ENCODE results near the gene KRT74.

Gene KRT74

DNA sequence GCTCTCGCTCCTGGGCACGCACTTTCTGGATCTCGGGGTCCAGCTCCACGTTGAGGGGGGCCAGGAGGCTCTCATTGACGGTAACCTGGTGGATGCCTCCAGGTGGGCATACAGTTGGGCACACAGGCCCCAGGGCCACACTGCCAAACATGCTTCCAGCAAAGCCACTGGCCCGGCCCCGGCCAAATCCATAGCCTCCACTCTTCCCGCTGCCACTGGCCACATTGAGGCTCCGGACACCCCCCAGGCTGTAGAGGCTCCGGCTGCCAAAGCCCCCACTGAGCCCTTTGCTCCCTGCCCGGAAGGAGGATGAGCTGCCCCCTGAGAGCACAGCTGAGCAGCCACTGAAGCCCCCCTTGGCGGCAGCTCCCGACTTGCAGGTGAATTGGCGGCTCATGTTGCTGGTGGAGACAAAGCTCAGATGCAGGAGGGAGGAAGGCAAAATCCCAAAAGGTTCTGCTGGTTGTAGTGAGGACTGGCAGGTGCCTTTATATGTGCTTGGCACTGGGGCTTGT lies 20.9 kb downstream of the KRT74 start, which contains the start of gene KRT71:
Gene KRT71 (minus strand): TSS at position 465 of the 515 bp plus-strand sequence. CDS start 68 bp downstream, at position 397.
- Histone ChIP-seq H3K36me3 (ENCODE audit: control insufficient read depth in 2 of 2, insufficient read depth in 2 of 2, low read length in 2 of 2) (no peaks in the 10 kb centered on the region), H3K4me1 (ENCODE audit: control insufficient read depth, insufficient read depth, low read length) (no peaks in the 10 kb centered on the region), H3K27ac (ENCODE audit: low read length) (no peak within 1 kb of the TSS), H3K27me3 (ENCODE audit: control insufficient read depth in 1 of 2, insufficient read depth in 2 of 2, low read length in 2 of 2) (no peaks in the 10 kb centered on the region), H3K4me3 (ENCODE audit: low read length in 2 of 2) (no peak within 1 kb of the TSS), H3K9ac (ENCODE audit: low read length in 2 of 2) (no peak within 1 kb of the TSS), H3K9me3 (ENCODE audit: control insufficient read depth in 2 of 2, low read length in 2 of 2) (no peaks in the 10 kb centered on the region)

DNA sequence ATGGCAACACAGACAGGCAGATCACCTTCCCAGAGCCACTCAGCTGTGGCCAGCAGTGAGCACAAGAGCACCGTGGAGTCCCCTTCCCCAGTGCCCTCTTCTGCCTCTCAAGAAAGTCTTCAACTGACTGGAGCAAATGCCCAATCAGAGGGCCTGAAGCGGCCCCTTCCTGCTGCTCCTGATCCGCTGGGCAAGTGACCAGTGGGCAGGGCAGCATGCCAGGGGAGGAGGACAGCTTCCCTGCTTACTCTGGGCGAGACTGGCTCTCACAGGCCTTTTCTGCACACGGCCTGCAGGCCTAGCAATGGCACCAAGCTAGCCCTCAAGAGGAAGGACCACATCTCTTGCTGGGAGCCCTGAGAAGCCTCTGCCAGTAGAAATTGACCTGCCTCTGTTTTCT lies 21.6 kb downstream of the KRT74 start:
- Histone ChIP-seq H3K9me3 (ENCODE audit: control insufficient read depth in 2 of 2, low read length in 2 of 2) (no peaks in the 10 kb centered on the region), H3K27me3 (ENCODE audit: control insufficient read depth in 1 of 2, insufficient read depth in 2 of 2, low read length in 2 of 2) (no peaks in the 10 kb centered on the region), H3K4me3 (ENCODE audit: low read length in 2 of 2) (no peak overlapping the region), H3K9ac (ENCODE audit: low read length in 2 of 2) (no peak overlapping the region), H3K4me1 (ENCODE audit: control insufficient read depth, insufficient read depth, low read length) (no peaks in the 10 kb centered on the region), H3K36me3 (ENCODE audit: control insufficient read depth in 2 of 2, insufficient read depth in 2 of 2, low read length in 2 of 2) (no peaks in the 10 kb centered on the region), H3K27ac (ENCODE audit: low read length) (no peak overlapping the region)

DNA sequence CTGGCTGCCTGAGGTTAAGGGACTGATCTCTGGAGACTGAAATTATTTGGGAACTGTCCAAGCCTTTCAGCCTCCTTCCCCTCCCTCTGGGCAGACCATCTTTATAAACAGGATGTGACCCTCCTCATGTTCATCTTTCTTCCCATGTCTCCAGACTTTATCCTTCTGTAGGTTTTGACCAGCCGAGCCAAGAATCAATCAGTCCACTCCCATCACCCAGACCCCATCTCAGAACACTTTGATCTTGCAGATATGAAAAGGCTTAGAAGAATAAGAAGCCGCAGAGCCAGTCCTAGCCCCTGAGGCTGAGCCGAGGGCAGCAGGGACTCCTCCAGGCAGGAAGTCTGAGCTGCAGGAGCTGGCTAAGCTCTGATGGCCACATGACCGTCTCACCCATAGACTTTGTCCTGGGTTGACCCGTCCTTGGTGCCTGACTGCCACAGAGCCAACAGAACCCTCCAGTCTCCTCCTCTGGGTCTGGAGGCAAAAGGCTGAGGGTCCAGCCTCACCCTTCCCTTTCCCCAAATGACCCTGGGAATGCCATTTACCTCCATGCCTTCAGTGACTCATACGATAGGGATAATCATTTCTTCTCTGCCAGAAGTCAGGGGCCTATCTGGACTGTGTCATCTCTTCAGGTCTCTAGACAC lies 22.3 kb downstream of the KRT74 start:
- no peak overlapping the region for H3K9ac ChIP-seq (ENCODE audit: low read length in 2 of 2)
- H3K36me3 ChIP-seq (ENCODE audit: control insufficient read depth in 2 of 2, insufficient read depth in 2 of 2, low read length in 2 of 2) = no peaks in the 10 kb centered on the region
- H3K27me3 ChIP-seq (ENCODE audit: control insufficient read depth in 1 of 2, insufficient read depth in 2 of 2, low read length in 2 of 2) = no peaks in the 10 kb centered on the region
- no peak overlapping the region for H3K4me3 ChIP-seq (ENCODE audit: low read length in 2 of 2)
- H3K9me3 ChIP-seq (ENCODE audit: control insufficient read depth in 2 of 2, low read length in 2 of 2) = no peaks in the 10 kb centered on the region
- H3K4me1 ChIP-seq (ENCODE audit: control insufficient read depth, insufficient read depth, low read length) = no peaks in the 10 kb centered on the region
- H3K27ac ChIP-seq (ENCODE audit: low read length) = no peak overlapping the region

DNA sequence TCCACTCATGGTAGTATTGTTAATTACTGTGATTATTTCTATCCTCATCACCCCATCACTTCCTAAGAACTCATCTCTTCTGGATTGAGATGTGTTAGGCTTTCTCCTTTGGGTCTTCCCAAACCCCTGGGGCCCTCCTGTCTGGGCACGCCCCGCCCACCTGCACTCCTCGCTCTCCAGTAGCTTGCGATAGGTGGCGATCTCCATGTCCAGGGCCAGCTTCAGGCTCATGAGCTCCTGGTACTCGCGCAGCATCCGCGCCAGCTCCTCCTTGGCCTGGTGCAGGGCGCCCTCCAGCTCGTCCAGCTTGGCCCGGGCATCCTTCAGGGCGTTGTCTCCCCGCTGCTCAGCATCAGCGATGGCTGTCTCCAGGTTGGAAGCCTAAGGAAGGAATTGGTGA lies 27.5 kb downstream of the KRT74 start:
- Histone ChIP-seq H3K36me3 (ENCODE audit: control insufficient read depth in 2 of 2, insufficient read depth in 2 of 2, low read length in 2 of 2) (no peaks in the 10 kb centered on the region), H3K9ac (ENCODE audit: low read length in 2 of 2) (no peak overlapping the region), H3K27me3 (ENCODE audit: control insufficient read depth in 1 of 2, insufficient read depth in 2 of 2, low read length in 2 of 2) (no peaks in the 10 kb centered on the region), H3K4me3 (ENCODE audit: low read length in 2 of 2) (no peak overlapping the region), H3K9me3 (ENCODE audit: control insufficient read depth in 2 of 2, low read length in 2 of 2) (no peaks in the 10 kb centered on the region), H3K4me1 (ENCODE audit: control insufficient read depth, insufficient read depth, low read length) (no peaks in the 10 kb centered on the region), H3K27ac (ENCODE audit: low read length) (no peak overlapping the region)

DNA sequence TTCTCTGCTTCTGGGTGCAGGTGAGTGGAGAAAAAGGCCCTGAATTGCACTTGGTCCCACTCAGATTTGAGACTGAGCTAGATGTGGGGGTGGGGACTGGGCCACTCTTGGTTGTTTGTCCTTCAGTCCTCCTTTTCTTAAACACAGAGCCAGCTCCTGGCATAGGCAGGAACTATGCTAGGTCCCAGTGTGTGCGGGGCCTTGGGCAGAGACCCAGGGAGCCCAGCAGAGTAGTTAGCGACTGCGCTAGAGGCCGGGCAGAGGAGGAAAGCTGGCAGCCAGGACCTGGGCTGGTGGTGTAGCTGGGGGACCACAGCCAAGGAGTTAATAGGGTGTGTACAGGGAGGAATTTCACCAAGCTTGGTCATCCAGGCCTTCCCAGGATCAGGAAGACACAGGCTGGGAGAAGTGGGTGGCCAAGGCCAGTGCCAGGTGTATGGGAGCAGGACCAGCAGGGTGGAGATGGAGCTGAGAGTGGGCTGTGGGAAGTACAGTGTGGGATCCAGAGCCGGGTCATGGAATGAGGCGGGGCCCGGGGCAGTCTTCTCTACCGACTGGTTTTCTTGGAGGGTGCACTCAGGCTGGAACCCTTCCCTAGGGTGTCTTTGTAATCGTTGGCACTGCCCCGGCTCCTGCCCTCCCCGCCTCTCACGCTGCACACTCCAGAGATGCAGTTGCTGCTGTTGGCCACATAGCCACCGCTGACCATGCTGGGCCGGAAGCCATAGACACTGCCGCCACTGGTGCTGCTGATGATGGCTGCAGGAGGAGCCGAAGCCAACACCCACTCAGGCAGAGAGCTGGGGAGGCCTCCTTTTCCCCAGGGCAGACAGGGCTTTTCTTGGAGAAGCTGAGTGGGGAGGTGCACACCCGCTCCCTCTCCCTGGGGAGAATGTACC lies 29.4 kb downstream of the KRT74 start:
- Histone ChIP-seq H3K36me3 (ENCODE audit: control insufficient read depth in 2 of 2, insufficient read depth in 2 of 2, low read length in 2 of 2) (no peaks in the 10 kb centered on the region), H3K4me3 (ENCODE audit: low read length in 2 of 2) (no peak overlapping the region), H3K27ac (ENCODE audit: low read length) (no peak overlapping the region), H3K4me1 (ENCODE audit: control insufficient read depth, insufficient read depth, low read length) (peaks cover 12% of the 10 kb centered on the region), H3K9ac (ENCODE audit: low read length in 2 of 2) (no peak overlapping the region), H3K9me3 (ENCODE audit: control insufficient read depth in 2 of 2, low read length in 2 of 2) (no peaks in the 10 kb centered on the region), H3K27me3 (ENCODE audit: control insufficient read depth in 1 of 2, insufficient read depth in 2 of 2, low read length in 2 of 2) (no peaks in the 10 kb centered on the region)

DNA sequence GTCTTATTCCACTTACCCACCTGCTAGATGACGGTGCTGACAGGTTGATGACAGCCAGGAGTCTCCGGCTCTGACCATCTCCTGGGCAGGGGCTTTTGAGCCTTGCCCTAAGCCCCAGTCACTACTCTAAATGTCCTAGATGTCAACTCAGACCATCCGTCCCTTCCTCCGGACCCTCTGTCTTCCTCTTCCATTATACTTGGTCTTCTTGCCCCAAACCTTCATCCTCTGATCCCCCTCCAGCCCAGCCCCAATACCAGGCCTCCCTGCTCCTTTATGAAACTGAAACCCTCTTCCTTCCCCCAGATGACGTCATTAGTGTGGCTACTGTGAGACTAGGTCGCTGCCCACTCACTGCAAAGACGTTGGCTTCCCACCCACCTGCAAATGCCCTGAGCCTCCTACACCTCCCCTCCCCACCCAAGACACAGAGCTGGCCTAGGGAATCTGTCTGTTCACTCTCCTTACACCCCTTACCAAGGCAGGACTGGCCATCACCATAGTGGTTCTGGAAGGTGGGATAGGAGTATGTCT lies 30.8 kb downstream of the KRT74 start:
- Histone ChIP-seq H3K9ac (ENCODE audit: low read length in 2 of 2) (no peak overlapping the region), H3K4me3 (ENCODE audit: low read length in 2 of 2) (no peak overlapping the region), H3K27me3 (ENCODE audit: control insufficient read depth in 1 of 2, insufficient read depth in 2 of 2, low read length in 2 of 2) (no peaks in the 10 kb centered on the region), H3K4me1 (ENCODE audit: control insufficient read depth, insufficient read depth, low read length) (peaks cover 13% of the 10 kb centered on the region), H3K27ac (ENCODE audit: low read length) (no peak overlapping the region), H3K36me3 (ENCODE audit: control insufficient read depth in 2 of 2, insufficient read depth in 2 of 2, low read length in 2 of 2) (no peaks in the 10 kb centered on the region), H3K9me3 (ENCODE audit: control insufficient read depth in 2 of 2, low read length in 2 of 2) (no peaks in the 10 kb centered on the region)

DNA sequence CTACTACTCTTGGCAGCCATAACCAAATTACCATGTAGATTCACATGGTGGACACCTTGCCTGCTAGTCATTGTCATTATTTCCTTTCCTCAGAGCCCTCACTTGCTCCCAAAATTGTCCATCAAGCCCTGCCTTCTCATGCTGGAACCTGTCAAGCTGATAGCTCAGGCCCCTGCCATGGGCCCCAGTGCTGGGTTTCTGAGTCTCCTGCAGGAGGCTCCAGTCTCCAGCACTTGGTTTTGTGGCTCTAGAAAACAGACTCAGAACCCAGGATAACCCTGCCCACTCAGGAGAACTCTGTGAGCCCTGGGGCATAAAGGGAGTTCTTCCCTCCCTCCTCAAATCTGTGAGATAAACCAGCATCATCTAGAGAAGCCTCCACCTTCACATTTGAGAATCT lies 31.5 kb downstream of the KRT74 start:
- Histone ChIP-seq H3K4me1 (ENCODE audit: control insufficient read depth, insufficient read depth, low read length) (peaks cover 13% of the 10 kb centered on the region), H3K36me3 (ENCODE audit: control insufficient read depth in 2 of 2, insufficient read depth in 2 of 2, low read length in 2 of 2) (no peaks in the 10 kb centered on the region), H3K4me3 (ENCODE audit: low read length in 2 of 2) (no peak overlapping the region), H3K9me3 (ENCODE audit: control insufficient read depth in 2 of 2, low read length in 2 of 2) (no peaks in the 10 kb centered on the region), H3K9ac (ENCODE audit: low read length in 2 of 2) (no peak overlapping the region), H3K27me3 (ENCODE audit: control insufficient read depth in 1 of 2, insufficient read depth in 2 of 2, low read length in 2 of 2) (no peaks in the 10 kb centered on the region), H3K27ac (ENCODE audit: low read length) (no peak overlapping the region)

DNA sequence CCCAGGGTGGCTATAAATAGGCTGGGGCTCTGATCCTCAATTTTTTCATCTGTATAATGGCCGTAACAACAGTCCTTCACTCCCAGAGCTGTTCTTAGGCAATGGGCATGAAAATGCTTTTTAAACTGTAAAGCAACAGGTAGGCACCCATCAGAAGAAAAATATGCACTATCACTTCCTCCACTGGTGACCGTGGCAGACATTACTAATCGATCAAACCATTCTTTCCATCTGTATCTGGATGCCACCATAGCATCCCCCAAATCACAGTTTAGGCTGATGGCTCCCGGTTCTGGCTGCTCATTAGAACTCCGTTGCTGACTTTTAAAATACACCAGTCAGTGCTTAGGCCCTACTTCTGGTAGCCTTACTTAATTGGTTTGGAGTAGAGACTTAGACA lies 31.9 kb downstream of the KRT74 start:
- Histone ChIP-seq H3K9ac (ENCODE audit: low read length in 2 of 2) (no peak overlapping the region), H3K27me3 (ENCODE audit: control insufficient read depth in 1 of 2, insufficient read depth in 2 of 2, low read length in 2 of 2) (no peaks in the 10 kb centered on the region), H3K4me1 (ENCODE audit: control insufficient read depth, insufficient read depth, low read length) (peaks cover 13% of the 10 kb centered on the region), H3K27ac (ENCODE audit: low read length) (no peak overlapping the region), H3K4me3 (ENCODE audit: low read length in 2 of 2) (no peak overlapping the region), H3K36me3 (ENCODE audit: control insufficient read depth in 2 of 2, insufficient read depth in 2 of 2, low read length in 2 of 2) (no peaks in the 10 kb centered on the region), H3K9me3 (ENCODE audit: control insufficient read depth in 2 of 2, low read length in 2 of 2) (no peaks in the 10 kb centered on the region)

DNA sequence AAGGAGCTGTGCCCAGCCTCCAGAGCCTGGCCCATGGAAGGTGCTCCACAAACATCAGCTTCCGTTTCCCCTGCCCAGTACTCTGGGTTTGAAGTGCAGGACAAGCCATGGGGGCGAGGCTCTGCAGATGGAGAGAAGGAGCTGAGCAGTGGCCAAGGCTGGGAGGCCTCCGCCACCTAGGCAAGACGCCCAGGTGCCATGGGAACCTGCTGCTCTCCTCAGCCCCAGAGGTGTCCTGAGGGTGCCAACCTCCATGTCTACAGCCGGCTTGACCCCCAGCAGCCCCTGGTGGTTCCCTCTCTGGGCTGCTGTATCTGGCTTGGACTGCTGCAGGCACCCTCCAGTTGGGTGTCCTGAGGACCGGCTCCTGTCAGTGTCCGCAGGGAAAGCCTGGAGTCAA lies 33.1 kb downstream of the KRT74 start:
- Histone ChIP-seq H3K9ac (ENCODE audit: low read length in 2 of 2) (no peak overlapping the region), H3K4me3 (ENCODE audit: low read length in 2 of 2) (no peak overlapping the region), H3K4me1 (ENCODE audit: control insufficient read depth, insufficient read depth, low read length) (peaks cover 13% of the 10 kb centered on the region), H3K36me3 (ENCODE audit: control insufficient read depth in 2 of 2, insufficient read depth in 2 of 2, low read length in 2 of 2) (no peaks in the 10 kb centered on the region), H3K27me3 (ENCODE audit: control insufficient read depth in 1 of 2, insufficient read depth in 2 of 2, low read length in 2 of 2) (no peaks in the 10 kb centered on the region), H3K27ac (ENCODE audit: low read length) (no peak overlapping the region), H3K9me3 (ENCODE audit: control insufficient read depth in 2 of 2, low read length in 2 of 2) (no peaks in the 10 kb centered on the region)

DNA sequence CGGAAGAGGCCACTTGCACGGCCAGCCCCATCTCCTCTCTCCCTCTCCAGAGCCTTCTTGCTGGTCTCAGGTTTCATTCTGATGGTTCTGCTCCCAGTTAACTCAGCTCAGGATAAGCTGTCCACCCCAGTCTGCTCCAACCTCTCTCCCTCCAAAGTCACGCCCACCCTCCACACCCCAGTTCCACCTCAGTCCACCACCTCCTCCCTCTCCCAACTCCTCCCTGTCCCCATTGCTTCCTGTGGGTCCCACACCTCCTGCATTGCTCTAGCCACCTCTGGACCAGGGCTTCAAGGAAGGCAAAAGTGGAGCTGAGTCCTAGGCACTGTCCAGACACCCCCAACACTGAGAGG lies 33.8 kb downstream of the KRT74 start:
- H3K27me3 ChIP-seq (ENCODE audit: control insufficient read depth in 1 of 2, insufficient read depth in 2 of 2, low read length in 2 of 2) = no peaks in the 10 kb centered on the region
- no peak overlapping the region for H3K4me3 ChIP-seq (ENCODE audit: low read length in 2 of 2)
- no peaks in the 10 kb centered on the region for H3K36me3 ChIP-seq (ENCODE audit: control insufficient read depth in 2 of 2, insufficient read depth in 2 of 2, low read length in 2 of 2)
- H3K9ac ChIP-seq (ENCODE audit: low read length in 2 of 2) = no peak overlapping the region
- H3K4me1 ChIP-seq (ENCODE audit: control insufficient read depth, insufficient read depth, low read length) = peaks cover 13% of the 10 kb centered on the region
- H3K27ac ChIP-seq (ENCODE audit: low read length) = no peak overlapping the region
- H3K9me3 ChIP-seq (ENCODE audit: control insufficient read depth in 2 of 2, low read length in 2 of 2) = no peaks in the 10 kb centered on the region

Data from stomach smooth muscle (tissue), 2 donors.